HepG2 (cell line): ENCODE measurements around the gene ZNF486.

Experiments used
- ASH2L ChIP-seq: fragments of 300-600, 200-600 bp; sonication (generic); IDR thresholded peaks from 2 replicates; pipeline ENCODE4 v1.7.0; 2017; ENCODE audit warnings: low read depth, mild to moderate bottlenecking, moderate library complexity, mixed read lengths, low read length; ENCODE audit not compliant: insufficient read length
- JUN ChIP-seq: sonication (generic); formaldehyde crosslinking; IDR thresholded peaks from 2 replicates; pipeline ENCODE4 v1.4.0; 2020; ENCODE audit warnings: mild to moderate bottlenecking, missing genetic modification reagents
- RBFOX2 ChIP-seq: fragments of 200-400 bp; formaldehyde crosslinking; IDR thresholded peaks from 2 replicates; pipeline ENCODE4 v1.6.1; 2017; ENCODE audit warnings: low read depth, mild to moderate bottlenecking, low read length
- ZNF224 ChIP-seq: sonication (generic); formaldehyde crosslinking; IDR thresholded peaks from 2 replicates; pipeline ENCODE4 v1.5.0; 2020; ENCODE audit warnings: mild to moderate bottlenecking, missing genetic modification reagents
- ZNF549 ChIP-seq: sonication (generic); formaldehyde crosslinking; IDR thresholded peaks from 2 replicates; pipeline ENCODE4 v1.5.0; 2020; ENCODE audit warnings: missing genetic modification reagents

DNA sequence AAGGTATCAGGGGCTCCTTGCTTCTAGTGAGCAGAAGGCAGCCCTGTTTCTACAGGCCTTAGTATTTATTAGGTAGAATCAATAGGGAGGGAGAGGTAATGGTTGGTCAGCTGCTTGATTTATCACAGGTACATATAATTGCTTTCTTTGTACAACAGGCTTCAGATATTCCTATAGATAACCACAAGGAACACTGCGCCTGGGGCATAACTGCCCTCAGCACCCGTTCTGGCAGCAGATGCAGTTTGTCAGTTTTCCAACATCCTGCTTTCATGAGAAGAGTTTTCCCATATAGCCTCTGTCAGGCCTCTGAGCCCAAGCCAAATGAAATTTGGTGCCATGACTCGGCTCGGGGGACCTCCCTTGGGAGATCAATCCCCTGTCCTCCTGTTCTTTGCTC, 12.4 kb upstream of the ZNF486 start:
- TF ChIP-seq RBFOX2 (no peak), ASH2L (no peak), JUN (CRISPR knock-in tag) (no peak), ZNF224 (CRISPR knock-in tag) (no peak), ZNF549 (CRISPR knock-in tag) (no peak)
